Esophagus mucosa (tissue), 1 donor: Measurements from ENCODE around the gene SKP1. TPM values are rescaled to one million over a fixed set of nuclear protein-coding genes. Genes with fewer than 3 reads are reported as not detected.
A peak's percentile ranks its signal among the peaks of the same experiment; 100 is the strongest.
"Not testable (repeated sequence)": the region's sequence is repeated elsewhere in the genome, so short reads cannot be mapped to it uniquely, and the experiment has no call there.

Source experiments
- ATAC-seq: fragments of 200-7000 bp; cut with Tn5 transposase; one replicate; pipeline ENCODE4 v1.9.1; 2020
- total RNA-seq: library from RNA; stranded (reverse); gene quantifications from one replicate; pipeline ENCODE4 v1.2.4, GENCODE V29; 2023
- donor health status: DM: yes; HTN: yes; CAD: no.

Gene SKP1
- total RNA-seq, 1 donor from 2014 or later = 206 TPM

- ATAC-seq = peak; percentile 81
These were observed 782 bp upstream of the SKP1 start for GRCh38 chr5:134177369-134178095.

GRCh38 chr5:134175921-134176510 lies 734 bp downstream of the SKP1 start:
- ATAC-seq = peak; percentile 3

GRCh38 chr5:134174841-134175839 lies 1.6 kb downstream of the SKP1 start:
- ATAC-seq = no peak

GRCh38 chr5:134171972-134172371 lies 4.8 kb downstream of the SKP1 start:
- ATAC-seq = no peak

GRCh38 chr5:134162592-134162991 lies 14.2 kb downstream of the SKP1 start:
- no peak for ATAC-seq

GRCh38 chr5:134161513-134162395 lies 15.0 kb downstream of the SKP1 start:
- no peak for ATAC-seq

- no peak for ATAC-seq
These were observed 23.1 kb downstream of the SKP1 start for GRCh38 chr5:134153657-134154056.

- ATAC-seq = no peak
These were observed 23.5 kb downstream of the SKP1 start for GRCh38 chr5:134153241-134153640.

GRCh38 chr5:134152173-134152832 lies 24.4 kb downstream of the SKP1 start:
- ATAC-seq = not testable (repeated sequence)

GRCh38 chr5:134151723-134152122 lies 25.0 kb downstream of the SKP1 start:
- no peak for ATAC-seq

GRCh38 chr5:134149571-134150303 lies 27.0 kb downstream of the SKP1 start:
- ATAC-seq = no peak

- ATAC-seq = no peak
These were observed 27.7 kb downstream of the SKP1 start for GRCh38 chr5:134148986-134149539.

GRCh38 chr5:134148316-134148715 lies 28.4 kb downstream of the SKP1 start:
- no peak for ATAC-seq

- ATAC-seq = no peak
These were observed 29.9 kb downstream of the SKP1 start for GRCh38 chr5:134146651-134147518.

GRCh38 chr5:134145779-134146581 lies 30.8 kb downstream of the SKP1 start:
- peak; percentile 86 for ATAC-seq

- no peak for ATAC-seq
These were observed 31.6 kb downstream of the SKP1 start for GRCh38 chr5:134145041-134145757.
